ENCODE measurements around the gene RPRD2.

- no peak for TF ChIP-seq TAF1 (conservative IDR thresholded peaks at IDR 0.05)
- no peak for TF ChIP-seq CTCF (IDR thresholded peaks at IDR 0.05; ENCODE audit: low read depth, low read length, missing input control)
- no peak for TF ChIP-seq JUND (IDR thresholded peaks at IDR 0.05)
- no peak for TF ChIP-seq GABPA (IDR thresholded peaks at IDR 0.05 in 1 of 2, conservative IDR thresholded peaks at IDR 0.05 in 1 of 2)
- TF ChIP-seq REST (IDR thresholded peaks at IDR 0.05), result no peak
Observed at GRCh38 chr1:150346316-150346715, 17.6 kb upstream of the RPRD2 start.

Data from liver (tissue), 3 donors.